ENCODE results near the gene SLC10A7. TPM values are rescaled to one million over a fixed set of nuclear protein-coding genes. Genes with fewer than 3 reads are reported as not detected.

SLC10A7 gene
- total and polyA plus RNA-seq, 2 of the 8 experiments (the other 6 are each of a cell fraction or from before 2014, with no cell fraction given), result 2.5 to 2.9 TPM

- Histone ChIP-seq H2BK5ac (ENCODE audit: low read depth, low read length) (no peak overlapping the region), H3K23me2 (ENCODE audit: low read depth, low read length) (0 out of 2 replicates have a peak, but pooled peaks cover 2% of the 10 kb centered on the region), H4K20me1 (replicated peaks in 1 of 2; ENCODE audit: control insufficient read depth in 1 of 2, insufficient read depth in 2 of 2, low read length in 2 of 2) (no peaks in the 10 kb centered on the region), H3K4me3 (ENCODE audit: extremely low read depth in 1 of 4, insufficient read depth in 2 of 4, low read depth in 3 of 4, low read length in 4 of 4) (no peak overlapping the region), H4K5ac (ENCODE audit: insufficient read length, low read depth, low read length) (no peak overlapping the region), H3K4me2 (ENCODE audit: insufficient read depth in 1 of 2, low read depth in 2 of 2, low read length in 2 of 2) (no peak overlapping the region), H3K27me3 (replicated peaks in 1 of 4; ENCODE audit: control insufficient read depth in 3 of 4, extremely low read depth in 1 of 4, insufficient read depth in 3 of 4, low read length in 3 of 4) (no peaks in the 10 kb centered on the region), H3K36me3 (ENCODE audit: control insufficient read depth in 2 of 4, insufficient read depth in 4 of 4, low read length in 3 of 4) (no peaks in the 10 kb centered on the region), H3K18ac (ENCODE audit: extremely low read depth, low read length) (no peak overlapping the region), H3K9ac (replicated peaks in 1 of 4; ENCODE audit: extremely low read depth in 1 of 4, low read depth in 3 of 4, low read length in 3 of 4) (no peak overlapping the region), H2BK20ac (ENCODE audit: low read length) (no peak overlapping the region), H3K27ac (ENCODE audit: low read depth, low read length) (no peak overlapping the region), H4K8ac (ENCODE audit: extremely low read depth, insufficient read depth, low read length) (no peak overlapping the region), H4K91ac (replicated peaks; ENCODE audit: insufficient read length, low read length) (no peak overlapping the region), H3K79me2 (ENCODE audit: control insufficient read depth in 1 of 2, insufficient read depth in 2 of 2, low read length in 2 of 2) (no peaks in the 10 kb centered on the region), H3K23ac (ENCODE audit: insufficient read length) (no peak overlapping the region), H2BK120ac (replicated peaks; ENCODE audit: low read depth, low read length) (no peak overlapping the region), H3K79me1 (ENCODE audit: low read depth, low read length) (no peaks in the 10 kb centered on the region; the same call in 1 of the 2 replicates), H2AK5ac (ENCODE audit: low read depth, low read length) (no peak overlapping the region), H3K4ac (replicated peaks; ENCODE audit: insufficient read length, low read depth, low read length) (no peak overlapping the region), H2BK12ac (ENCODE audit: low read depth, low read length) (no peak overlapping the region), H3K56ac (replicated peaks; ENCODE audit: insufficient read length, low read depth, low read length) (no peak overlapping the region), H2AFZ (ENCODE audit: low read length) (no peak overlapping the region), H3K4me1 (replicated peaks in 1 of 4; ENCODE audit: control insufficient read depth in 3 of 4, insufficient read depth in 4 of 4, low read length in 3 of 4) (no peaks in the 10 kb centered on the region), H3K14ac (ENCODE audit: insufficient read length) (no peak overlapping the region), H2BK15ac (ENCODE audit: low read length) (no peak overlapping the region), H3K9me3 (ENCODE audit: insufficient read depth in 2 of 2, low read depth in 1 of 2, low read length in 1 of 2) (no peaks in the 10 kb centered on the region)
- 88% methylated on average over 3 of the region's 3 CpGs; no CpG with 5 or more reads in 1 of the 2 experiments for WGBS, 2 experiments (ENCODE audit: extremely low coverage in 1 of 2, insufficient coverage in 1 of 2, insufficient read length in 1 of 2, insufficient replicate concordance in 2 of 2, low coverage in 1 of 2, low lambda C conversion rate in 2 of 2, missing lambda C conversion rate in 1 of 2)
- ChIA-PET POLR2A (ENCODE audit: partially characterized antibody) (no interaction called here), CTCF (ENCODE audit: partially characterized antibody) (interaction anchor here (0.6 to 2.1 kb wide), 6 partner anchors 10 to 144 kb away, joined by 3 to 6 read pairs (median 4); no protein-coding TSS in a partner anchor)
- no peak for DNase-seq (ENCODE audit: low read depth in 1 of 2, low spot score in 2 of 2)
- no peak for TF ChIP-seq GTF2F1 (IDR thresholded peaks at IDR 0.05; ENCODE audit: borderline replicate concordance, low read depth, low read length)
- TF ChIP-seq CTCF (IDR thresholded peaks at IDR 0.05; ENCODE audit: control extremely low read depth in 1 of 3, insufficient read depth in 1 of 3, low read depth in 1 of 3, low read length in 3 of 3), result peak in 2 of 3 experiments; percentile 12 to 14; a peak in 1 of 4 replicates
- no peak for TF ChIP-seq GABPA (IDR thresholded peaks at IDR 0.05; ENCODE audit: borderline replicate concordance, insufficient read depth, low read length)
- TF ChIP-seq SRF (IDR thresholded peaks at IDR 0.05; ENCODE audit: low read depth, low read length), result no peak
- no peak for FAIRE-seq
Observed at GRCh38 chr4:146510942-146511341, 10.8 kb downstream of the SLC10A7 start.
